A549 treated with CpdA at 1 μM for 4 hours (cell line): ENCODE data around the gene IL18. TPM values are rescaled to one million over a fixed set of nuclear protein-coding genes. Genes with fewer than 3 reads are reported as not detected.

ENCODE experiments used
- total RNA-seq: library from RNA; stranded (reverse); fragments of 200-300 nt; extraction: Qiagen RNA extraction; gene quantifications from 5 replicates; pipeline ENCODE4 v1.2.3, GENCODE V29; 2022; ENCODE audit warnings: low read depth

The IL18 gene
- 83.8 to 101 TPM (median 94.5 TPM) in 5 replicates for total RNA-seq

DNA sequence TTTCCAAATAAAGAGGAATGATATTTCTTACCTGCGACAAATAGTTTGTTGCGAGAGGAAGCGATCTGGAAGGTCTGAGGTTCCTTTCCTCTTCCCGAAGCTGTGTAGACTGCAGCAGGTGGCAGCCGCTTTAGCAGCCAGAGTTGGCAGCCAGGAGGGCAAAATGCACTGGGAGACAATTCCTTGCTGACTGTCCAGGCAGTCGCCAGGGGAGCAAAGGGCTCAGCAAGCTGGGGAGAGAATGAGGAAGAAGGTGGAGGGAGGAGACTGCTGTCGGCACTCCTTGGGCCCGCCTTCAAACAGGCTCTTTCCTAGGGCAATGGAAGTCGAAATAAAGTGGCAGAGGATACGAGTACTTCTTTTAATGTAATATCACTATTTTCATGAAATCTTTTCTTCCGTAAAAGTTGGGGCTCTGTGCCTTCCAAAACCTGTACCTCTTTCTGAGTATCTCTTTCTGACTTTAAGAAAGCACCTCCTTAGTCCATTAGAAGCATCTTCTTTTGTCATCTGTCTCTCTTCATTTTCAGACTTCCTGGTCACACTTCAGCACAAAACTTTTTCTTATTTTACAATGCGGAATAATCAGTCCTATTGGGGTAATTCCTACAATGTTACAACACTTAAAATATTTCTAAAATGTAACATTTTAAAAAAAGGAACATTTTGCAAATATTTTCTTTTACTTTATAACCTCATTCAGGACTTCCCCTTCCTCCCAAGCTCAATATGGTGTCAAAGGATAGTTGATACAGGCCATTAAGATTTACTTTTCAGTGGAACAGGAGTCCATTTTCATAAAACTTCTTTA lies at the start of gene IL18:
IL18 (minus strand) TSS at position 220 of the 811 bp plus-strand sequence. CDS start 9,041 bp downstream, outside the sequence.

GRCh38 chr11:112174789-112175598 lies 11.1 kb upstream of the IL18 start, which contains the start of gene BCO2:
BCO2 (plus strand) TSS chr11:112175512; CDS start chr11:112175602, 90 bp downstream.

GRCh38 chr11:112167145-112167544 lies 3.3 kb upstream of the IL18 start, which contains the start of gene TEX12:
TEX12 (plus strand) TSS chr11:112167372; CDS start chr11:112169269, 1,897 bp downstream.

Other genes with a start within 250 kb of the IL18 start
- not detected in 5 replicates for gene C11orf52, start 245.2 kb downstream of the IL18 start, total RNA-seq
- gene DIXDC1, start 226.8 kb downstream of the IL18 start, total RNA-seq = 3.1 to 4.8 TPM (median 4.4 TPM) in 5 replicates
- 24.1 to 33.2 TPM (median 27.0 TPM) in 5 replicates for gene DLAT, start 138.7 kb downstream of the IL18 start, total RNA-seq
- gene PIH1D2, start 90.1 kb downstream of the IL18 start, total RNA-seq = 0.71 to 1.4 TPM (median 1.1 TPM) in 5 replicates
- gene NKAPD1, start 89.8 kb downstream of the IL18 start, total RNA-seq = 13.2 to 19.3 TPM (median 13.8 TPM) in 5 replicates
- gene TIMM8B, start 77.3 kb downstream of the IL18 start, total RNA-seq = 65.4 to 79.6 TPM (median 72.5 TPM) in 5 replicates
- gene SDHD, start 77.2 kb downstream of the IL18 start, total RNA-seq = 62.4 to 88.2 TPM (median 65.8 TPM) in 5 replicates
- gene TEX12, start 3.3 kb upstream of the IL18 start, total RNA-seq = not detected in 5 replicates
- gene BCO2, start 11.4 kb upstream of the IL18 start, total RNA-seq = 0.79 to 1.3 TPM (median 0.95 TPM) in 5 replicates
- 29.3 to 33.8 TPM (median 30.9 TPM) in 5 replicates for gene PTS, start 62.3 kb upstream of the IL18 start, total RNA-seq
- not detected in 5 replicates for gene PLET1, start 96.8 kb upstream of the IL18 start, total RNA-seq